Fibroblast of pulmonary artery (primary cell): Measurements from ENCODE around the gene SRSF11.
"Not testable (repeated sequence)": the region's sequence is repeated elsewhere in the genome, so short reads cannot be mapped to it uniquely, and the experiment has no call there.

ENCODE experiments used
- DNase-seq: peaks from one replicate; pipeline ENCODE4 v3.0.0-alpha.2; 2010; ENCODE audit warnings: low read depth
- H3K4me3 ChIP-seq: replicated peaks from 2 replicates; pipeline ENCODE4 v1.5.1; 2011; ENCODE audit warnings: low read depth, mild to moderate bottlenecking, control low read depth, low read length, moderate library complexity
- TF ChIP-seq, protein P1 (sequence below): IDR thresholded peaks from 2 replicates; pipeline ENCODE4 v1.5.1; 2011; ENCODE audit warnings: mild to moderate bottlenecking, control low read depth, low read length, inconsistent platforms; ENCODE audit errors: missing control alignments

SRSF11 gene, protein sequence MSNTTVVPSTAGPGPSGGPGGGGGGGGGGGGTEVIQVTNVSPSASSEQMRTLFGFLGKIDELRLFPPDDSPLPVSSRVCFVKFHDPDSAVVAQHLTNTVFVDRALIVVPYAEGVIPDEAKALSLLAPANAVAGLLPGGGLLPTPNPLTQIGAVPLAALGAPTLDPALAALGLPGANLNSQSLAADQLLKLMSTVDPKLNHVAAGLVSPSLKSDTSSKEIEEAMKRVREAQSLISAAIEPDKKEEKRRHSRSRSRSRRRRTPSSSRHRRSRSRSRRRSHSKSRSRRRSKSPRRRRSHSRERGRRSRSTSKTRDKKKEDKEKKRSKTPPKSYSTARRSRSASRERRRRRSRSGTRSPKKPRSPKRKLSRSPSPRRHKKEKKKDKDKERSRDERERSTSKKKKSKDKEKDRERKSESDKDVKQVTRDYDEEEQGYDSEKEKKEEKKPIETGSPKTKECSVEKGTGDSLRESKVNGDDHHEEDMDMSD

DNA sequence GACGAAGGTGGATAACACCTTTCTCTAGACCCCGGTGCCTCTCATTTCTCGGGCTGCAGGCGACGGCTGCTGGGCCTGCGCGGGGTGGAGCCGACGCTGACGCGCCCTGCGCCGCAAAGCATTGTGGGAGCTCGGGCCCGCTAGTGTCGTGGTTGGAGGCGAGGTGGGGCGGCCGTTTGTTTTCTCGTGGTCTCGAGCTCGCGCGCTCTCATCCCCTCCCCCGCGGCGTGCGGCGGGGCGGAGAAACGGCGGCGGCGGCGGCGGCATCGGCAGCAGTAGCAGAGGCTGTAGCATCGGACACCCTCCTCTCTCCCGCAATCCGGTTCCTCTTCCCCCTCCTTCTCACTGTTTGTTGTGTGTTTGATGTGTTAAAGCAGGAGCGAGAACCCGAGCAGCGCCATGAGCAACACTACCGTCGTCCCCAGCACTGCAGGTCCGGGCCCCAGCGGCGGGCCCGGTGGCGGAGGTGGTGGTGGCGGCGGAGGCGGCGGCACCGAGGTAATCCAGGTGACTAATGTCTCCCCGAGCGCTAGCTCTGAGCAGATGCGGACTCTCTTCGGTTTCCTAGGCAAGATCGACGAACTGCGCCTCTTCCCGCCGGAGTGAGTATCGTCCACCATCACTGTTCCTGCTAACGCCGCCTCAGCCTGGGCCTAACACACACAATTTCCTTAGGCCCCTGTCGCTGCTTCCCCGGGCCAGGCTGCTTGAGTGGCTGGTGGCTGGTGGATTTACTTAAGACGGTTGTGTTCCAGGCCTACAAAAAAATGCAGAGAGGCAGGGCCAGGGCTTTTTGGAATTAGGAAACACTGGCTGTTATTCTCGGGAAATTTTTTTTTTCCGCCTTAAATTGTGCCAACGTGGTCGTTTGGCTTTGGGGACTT is at the start of gene SRSF11:
TSS of gene SRSF11 (plus strand) at position 143 of the 884 bp plus-strand sequence. CDS start at position 400, 257 bp downstream.
- TF ChIP-seq, protein P1, sequence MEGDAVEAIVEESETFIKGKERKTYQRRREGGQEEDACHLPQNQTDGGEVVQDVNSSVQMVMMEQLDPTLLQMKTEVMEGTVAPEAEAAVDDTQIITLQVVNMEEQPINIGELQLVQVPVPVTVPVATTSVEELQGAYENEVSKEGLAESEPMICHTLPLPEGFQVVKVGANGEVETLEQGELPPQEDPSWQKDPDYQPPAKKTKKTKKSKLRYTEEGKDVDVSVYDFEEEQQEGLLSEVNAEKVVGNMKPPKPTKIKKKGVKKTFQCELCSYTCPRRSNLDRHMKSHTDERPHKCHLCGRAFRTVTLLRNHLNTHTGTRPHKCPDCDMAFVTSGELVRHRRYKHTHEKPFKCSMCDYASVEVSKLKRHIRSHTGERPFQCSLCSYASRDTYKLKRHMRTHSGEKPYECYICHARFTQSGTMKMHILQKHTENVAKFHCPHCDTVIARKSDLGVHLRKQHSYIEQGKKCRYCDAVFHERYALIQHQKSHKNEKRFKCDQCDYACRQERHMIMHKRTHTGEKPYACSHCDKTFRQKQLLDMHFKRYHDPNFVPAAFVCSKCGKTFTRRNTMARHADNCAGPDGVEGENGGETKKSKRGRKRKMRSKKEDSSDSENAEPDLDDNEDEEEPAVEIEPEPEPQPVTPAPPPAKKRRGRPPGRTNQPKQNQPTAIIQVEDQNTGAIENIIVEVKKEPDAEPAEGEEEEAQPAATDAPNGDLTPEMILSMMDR: no peak
- peak; percentile 96 for DNase-seq
- H3K4me3 ChIP-seq: peak within 1 kb of the TSS; percentile 67

DNA sequence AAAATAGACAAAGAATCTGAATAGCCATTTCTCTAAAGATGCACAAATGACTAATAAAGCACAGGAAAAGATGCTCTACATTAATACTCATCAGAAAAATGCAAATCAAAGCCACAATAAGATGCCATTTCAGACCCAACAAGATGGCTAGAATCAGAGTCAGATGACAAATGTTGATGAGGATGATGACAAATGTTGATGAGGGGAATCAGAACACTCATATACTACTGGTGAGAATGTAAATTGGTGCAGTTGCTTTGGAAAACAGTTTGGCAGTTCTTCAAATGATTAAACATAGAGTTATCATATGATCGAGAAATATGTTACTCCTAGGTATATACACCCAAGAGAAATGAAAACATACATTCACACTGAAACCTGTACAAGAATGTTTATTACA is 49.7 kb upstream of the SRSF11 start:
- TF ChIP-seq, protein P1: no peak
- no peak for DNase-seq
- H3K4me3 ChIP-seq: no peak overlapping the region

DNA sequence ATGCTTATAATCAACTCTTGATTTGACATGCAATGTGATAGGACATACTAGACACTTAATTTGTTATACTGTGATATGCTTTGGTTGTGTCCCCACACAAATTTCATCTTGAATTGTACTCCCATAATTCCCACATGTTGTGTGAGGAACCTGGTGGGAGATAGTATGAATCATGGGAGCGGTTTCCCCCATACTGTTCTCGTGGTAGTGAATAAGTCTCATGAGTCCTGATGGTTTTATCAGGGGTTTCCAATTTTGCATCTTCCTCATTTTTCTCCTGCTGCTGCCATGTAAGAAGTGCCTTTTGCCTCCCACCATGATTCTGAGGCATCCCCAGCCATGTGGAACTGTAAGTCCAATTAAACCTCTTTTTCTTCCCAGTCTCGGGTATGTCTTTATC is 36.0 kb upstream of the SRSF11 start:
- H3K4me3 ChIP-seq, DNase-seq: not testable (repeated sequence)

DNA sequence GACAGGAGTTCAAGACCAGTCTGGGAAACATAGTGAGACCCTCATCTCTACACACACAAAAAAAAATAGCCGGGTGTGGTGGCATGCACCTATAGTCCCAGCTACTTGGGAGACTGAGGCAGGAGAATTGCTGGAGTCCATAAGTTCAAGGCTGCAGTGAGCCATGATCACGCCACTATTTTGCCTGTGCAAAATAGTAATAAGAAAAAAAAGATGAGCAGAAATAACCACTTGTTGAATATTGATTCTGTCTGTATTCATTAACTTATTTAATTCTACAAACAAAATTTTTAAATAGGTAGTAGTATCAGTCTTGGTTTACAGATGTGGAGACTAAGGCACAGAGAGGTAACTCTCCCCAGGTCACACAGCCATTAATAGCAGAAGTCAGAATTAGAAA is 32.7 kb upstream of the SRSF11 start:
- TF ChIP-seq, protein P1: no peak
- H3K4me3 ChIP-seq: no peak overlapping the region
- no peak for DNase-seq

DNA sequence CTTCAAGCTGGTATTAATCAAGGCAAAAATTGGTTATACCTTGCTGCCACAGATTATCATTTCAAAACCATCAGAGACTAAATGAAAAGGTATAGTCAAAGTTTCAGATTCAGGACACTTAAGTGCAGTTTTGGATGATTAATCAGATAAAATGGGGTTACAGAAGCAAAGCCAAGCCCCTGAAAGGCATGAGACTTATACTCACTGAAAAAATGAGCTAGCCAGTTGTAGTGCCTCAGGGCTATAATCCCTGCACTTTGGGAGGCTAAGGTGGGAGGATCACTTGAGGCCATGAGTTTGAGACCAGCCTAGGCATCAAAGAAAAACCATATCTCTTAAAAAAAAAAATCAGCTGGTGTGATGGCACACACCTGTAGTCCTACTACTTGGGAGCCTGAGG is 31.0 kb upstream of the SRSF11 start:
- TF ChIP-seq, protein P1: no peak
- H3K4me3 ChIP-seq: no peak overlapping the region
- no peak for DNase-seq

DNA sequence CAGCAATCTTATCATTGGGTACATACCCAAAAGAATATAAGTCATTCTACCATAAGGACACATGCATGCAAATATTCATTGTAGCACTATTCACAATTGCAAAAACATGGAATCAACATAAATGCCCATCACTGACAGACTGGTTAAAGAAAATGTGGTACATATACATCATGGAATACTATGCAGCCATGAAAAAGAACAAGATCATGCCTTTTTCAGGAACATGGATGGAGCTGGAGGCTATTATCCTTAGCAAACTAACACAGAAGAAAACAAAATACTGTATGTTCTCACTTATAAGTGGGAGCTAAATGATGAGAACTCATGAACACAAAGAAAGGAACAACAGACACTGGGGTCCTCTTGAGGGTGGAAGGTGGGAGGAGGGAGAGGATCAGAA is 28.7 kb upstream of the SRSF11 start:
- not testable (repeated sequence) for H3K4me3 ChIP-seq, DNase-seq

DNA sequence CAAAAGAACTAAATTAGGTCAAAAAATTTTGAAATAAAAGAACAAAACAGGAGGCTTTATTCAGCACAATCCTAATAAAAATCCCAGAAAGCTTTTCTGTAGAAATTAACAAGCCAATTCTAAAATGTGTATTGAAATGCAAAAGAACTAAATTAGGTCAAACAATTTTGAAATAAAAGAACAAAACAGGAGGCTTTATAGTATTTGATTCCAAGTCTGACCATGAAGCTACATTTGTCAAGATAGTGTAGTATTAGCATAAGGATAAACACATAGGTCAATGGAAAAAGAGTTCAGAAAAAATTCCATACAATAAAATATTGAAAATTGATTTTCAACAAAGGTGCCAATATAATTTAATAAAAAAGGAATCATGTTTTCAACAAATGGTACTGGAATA is 26.6 kb upstream of the SRSF11 start:
- no peak for DNase-seq
- TF ChIP-seq, protein P1: no peak
- no peak overlapping the region for H3K4me3 ChIP-seq
